ENCODE results near the gene CRYAA.
"Not testable (repeated sequence)": the region's sequence is repeated elsewhere in the genome, so short reads cannot be mapped to it uniquely, and the experiment has no call there.

Gene CRYAA

DNA sequence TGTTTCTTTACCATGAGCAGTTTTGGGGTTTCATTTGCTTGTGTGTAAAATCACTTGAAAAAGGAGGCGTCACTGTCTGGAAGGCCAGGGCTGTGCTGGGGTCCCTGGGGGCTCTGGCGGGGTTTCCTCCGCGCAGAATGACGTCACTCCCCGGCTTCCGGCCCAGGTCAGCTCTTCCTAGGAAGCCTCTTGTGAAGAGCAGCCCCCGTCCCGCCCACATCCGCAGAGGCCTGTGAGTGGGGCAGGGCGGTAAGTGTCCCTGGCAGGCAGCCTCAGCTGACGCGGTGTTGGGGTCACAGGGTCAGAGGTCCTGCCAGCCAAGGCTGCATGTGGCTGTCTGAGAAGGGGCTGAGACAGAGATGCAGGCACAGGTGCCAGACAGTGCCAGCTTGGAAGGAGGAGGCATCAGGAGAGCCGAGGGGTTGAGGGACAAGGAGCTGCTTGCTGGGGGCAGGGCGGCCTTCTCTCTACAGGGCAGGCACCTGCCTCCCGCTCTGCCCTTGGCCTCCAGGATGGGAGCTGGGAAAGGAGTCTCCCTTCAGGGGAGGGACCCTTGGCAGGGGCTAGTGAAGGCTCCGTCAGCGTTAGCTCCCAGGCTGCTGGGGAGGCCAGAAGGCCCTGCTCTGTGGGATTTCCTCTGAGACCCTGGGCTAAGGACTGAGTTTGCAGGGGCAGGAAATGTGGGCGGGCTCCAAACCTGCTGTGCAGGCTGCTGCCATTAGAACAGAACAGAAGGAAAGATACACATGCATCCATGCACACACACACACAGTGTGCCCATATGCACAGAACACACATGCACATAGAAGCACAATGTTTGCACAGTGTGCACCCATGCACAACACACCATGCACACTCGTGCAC lies 8.5 kb downstream of the CRYAA start:
- not testable (repeated sequence) for DNase-seq

DNA sequence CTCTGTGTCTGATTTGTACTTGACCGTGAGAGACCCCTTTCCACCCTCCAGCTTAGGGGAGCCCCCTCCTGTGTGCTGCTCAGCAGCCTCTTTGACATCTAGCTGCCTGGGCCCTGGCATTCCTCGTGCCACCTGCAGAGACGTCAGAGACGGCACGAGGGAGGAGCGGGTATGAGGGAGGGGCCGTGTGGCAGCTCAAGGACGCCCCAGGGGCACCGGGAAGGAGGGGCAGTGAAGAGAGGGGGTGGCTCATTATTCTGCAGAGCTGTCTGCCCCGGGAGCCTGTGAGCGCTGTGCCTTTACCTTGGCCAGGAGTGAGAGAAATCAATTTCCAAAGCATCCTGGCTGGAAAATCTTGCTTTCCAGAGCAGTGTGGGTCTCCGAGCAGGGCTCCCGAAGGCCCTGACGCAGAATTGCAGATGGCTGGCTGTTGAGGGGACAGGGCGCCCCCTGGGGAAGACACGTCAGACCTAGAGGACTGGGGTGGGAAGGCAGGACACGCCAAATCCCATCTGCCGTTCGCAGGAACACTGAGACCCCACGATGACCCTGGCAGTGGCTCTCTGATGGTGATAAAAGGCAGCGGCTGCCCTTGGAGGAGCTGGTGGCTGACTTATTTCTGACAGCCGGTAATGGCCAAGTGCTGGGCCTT lies 9.5 kb downstream of the CRYAA start:
- DNase-seq, result not testable (repeated sequence)

GRCh38 chr21:43181033-43181432 lies 12.2 kb downstream of the CRYAA start:
- DNase-seq, result not testable (repeated sequence)

GRCh38 chr21:43187268-43187667 lies 18.5 kb downstream of the CRYAA start:
- DNase-seq, result not testable (repeated sequence)

GRCh38 chr21:43187715-43188114 lies 18.9 kb downstream of the CRYAA start:
- DNase-seq, result no peak

- no peak for DNase-seq
Measured at GRCh38 chr21:43188181-43188580, 19.4 kb downstream of the CRYAA start.

- no peak for DNase-seq
Measured at GRCh38 chr21:43188592-43189210, 19.9 kb downstream of the CRYAA start.

DNA sequence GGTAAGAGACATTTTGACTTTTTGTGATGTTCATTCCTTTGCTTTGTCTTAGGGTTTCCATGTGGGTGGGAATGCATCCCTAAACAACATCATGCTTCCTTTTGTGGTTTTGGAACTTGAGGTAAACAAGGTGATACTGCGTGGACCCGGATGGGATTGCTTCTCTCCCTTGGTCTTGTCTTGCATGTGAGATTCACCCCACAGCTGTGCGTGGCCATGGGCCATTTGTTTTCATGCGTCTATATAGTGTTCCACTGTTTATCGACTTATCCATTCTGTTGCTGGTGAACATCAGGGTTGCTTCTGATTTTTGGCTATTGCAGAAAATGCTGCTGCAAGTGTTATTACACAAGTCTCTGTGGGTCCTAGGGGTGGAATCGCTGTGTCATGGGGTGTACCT lies 21.1 kb downstream of the CRYAA start:
- no peak for DNase-seq

DNA sequence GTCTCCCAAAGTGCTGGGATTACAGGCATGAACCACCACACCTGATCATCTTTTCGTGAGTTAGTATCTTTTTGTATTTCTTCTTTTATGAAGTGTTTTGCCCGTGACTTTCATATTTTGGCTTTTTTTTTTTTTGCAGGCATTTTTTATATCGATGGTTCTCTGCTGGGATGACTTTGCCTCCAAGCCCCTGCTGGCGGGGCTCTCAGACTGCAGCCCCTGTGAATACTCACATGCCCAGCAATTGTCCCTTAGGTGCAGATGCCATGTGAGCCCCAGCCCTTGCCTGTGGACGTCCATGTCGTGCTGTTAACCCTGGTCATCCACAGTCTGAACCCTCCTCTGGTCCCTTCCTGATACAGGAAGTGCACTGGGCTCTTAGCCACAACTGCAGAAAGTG lies 21.7 kb downstream of the CRYAA start:
- DNase-seq, result no peak

- DNase-seq, result no peak
Measured at GRCh38 chr21:43190951-43191350, 22.1 kb downstream of the CRYAA start.

- no peak for DNase-seq
Measured at GRCh38 chr21:43191521-43191920, 22.7 kb downstream of the CRYAA start.

GRCh38 chr21:43191971-43192370 lies 23.2 kb downstream of the CRYAA start:
- no peak for DNase-seq

- DNase-seq, result no peak
Measured at GRCh38 chr21:43192501-43193081, 23.8 kb downstream of the CRYAA start.

- no peak for DNase-seq
Measured at GRCh38 chr21:43193088-43193650, 24.4 kb downstream of the CRYAA start.

DNA sequence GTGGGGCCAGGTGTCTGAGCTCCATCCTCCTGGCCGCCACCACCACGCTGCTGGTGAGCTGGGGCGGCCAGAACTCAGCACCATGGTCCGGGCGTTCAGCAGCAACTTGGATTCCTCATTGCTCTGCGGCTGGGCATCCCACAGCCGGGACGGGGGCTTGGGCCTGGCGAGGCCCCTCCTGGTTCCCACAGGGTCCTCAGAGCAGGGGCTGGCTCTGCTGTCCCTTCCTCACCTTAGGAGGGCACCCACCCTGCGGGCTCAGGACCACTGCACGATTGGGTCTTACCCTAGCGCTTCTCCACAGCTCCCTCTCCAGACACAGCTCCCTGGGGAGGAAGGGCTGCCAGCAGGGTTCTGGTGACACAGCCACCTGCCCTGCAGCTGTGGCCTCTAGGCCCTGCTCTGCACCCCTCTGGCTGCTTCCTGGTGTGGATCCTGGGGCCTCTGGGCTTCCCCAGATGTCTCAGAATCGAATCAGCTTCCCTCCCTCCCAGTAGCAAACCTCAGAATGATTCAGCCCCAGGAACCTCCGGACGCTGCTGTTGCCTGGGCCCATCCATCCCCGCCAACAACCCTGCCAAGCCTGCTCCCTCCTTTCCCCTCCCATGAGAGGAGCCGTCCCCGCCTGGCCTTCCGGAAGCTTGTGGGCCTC lies 25.0 kb downstream of the CRYAA start:
- DNase-seq, result no peak

DNA sequence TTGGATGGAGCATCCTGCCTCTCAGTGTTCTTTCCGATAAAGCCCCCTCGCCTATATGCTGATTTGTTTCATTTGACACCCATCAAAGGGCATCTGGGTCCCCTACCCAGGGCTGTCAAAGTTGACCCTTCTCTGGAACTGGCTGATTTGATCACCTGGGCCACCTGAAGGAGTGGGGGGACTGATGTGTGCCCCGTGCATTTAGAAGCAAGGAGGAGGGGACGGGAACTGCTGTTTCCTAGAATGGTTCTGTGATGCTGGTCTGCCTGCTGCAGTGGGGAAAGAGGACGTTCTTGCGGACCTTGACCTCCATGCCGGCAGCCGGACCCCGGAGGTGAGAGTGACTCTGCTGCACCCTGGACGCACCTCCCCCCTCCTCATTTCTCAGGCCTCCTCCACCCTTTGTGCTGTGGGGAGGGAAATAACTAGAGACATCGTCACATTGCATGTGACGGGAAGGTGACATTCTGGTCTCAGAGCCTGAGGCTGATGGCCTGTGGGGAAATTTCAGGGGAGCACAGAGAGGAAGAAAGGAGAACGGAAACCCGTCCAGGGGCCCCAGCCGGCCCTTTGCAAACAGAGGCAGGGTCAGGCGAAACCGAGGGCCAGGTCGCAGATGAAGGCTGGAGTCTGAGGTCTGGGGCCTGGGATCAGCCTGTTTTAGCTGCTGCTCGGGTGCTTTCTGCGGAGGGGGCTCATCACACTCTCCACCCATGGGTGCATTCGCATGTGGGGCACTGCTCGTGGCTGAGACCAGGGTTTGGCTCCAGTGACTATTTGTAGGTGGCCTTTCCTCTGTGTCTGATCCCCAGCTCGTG lies 25.7 kb downstream of the CRYAA start:
- no peak for DNase-seq

- no peak for DNase-seq
Measured at GRCh38 chr21:43195121-43196021, 26.6 kb downstream of the CRYAA start.

DNA sequence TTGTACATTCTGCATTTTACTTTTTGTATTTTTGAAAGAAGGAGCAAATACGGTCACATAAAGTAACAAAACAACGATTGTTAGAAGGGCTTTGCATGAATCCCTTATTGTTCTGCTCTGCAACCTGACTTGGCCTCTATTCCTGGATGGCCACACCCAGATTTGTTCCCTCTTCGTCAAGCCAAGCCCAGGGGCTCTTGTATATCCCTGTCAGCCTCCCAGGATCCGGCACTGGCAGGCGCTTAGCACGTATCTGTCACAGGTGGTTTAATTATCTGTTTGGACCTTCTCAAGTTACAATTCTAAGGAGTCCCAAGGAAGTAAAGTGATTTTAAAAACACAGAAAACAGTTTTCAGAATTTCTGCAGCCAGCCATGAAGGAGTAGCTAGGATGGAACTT lies 28.0 kb downstream of the CRYAA start:
- DNase-seq, result no peak

DNA sequence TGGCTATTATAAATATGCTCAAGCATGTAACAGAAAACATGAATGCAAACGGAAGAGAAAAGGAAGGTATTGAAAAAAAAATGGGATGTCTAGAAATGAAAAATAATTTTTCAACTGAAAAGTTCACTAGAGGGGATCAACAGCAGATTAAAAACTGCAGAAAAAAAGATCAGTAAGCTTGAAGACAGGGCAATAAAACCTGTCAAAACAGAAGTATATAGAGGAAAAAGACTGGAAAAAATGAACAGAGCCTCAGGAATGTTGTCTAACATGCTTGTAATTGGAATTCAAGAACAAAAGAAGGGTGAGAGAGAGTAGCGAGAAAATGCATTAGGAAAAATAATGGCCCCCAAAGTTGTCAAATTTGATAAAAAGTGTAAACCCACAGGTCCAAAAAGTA lies 29.6 kb downstream of the CRYAA start:
- no peak for DNase-seq

- DNase-seq, result no peak
Measured at GRCh38 chr21:43201491-43201890, 32.7 kb downstream of the CRYAA start.

GRCh38 chr21:43203591-43203990 lies 34.8 kb downstream of the CRYAA start:
- DNase-seq, result no peak

Data from CD4-positive, alpha-beta T cell treated with Interleukin-10 for 1 hour (primary cell).